AG04450 (cell line): ENCODE results near the gene RPL38. TPM values are rescaled to one million over a fixed set of nuclear protein-coding genes. Genes with fewer than 3 reads are reported as not detected.

Experiments used
- CTCF ChIA-PET: fragments of 300-600, 350-600 bp; formaldehyde crosslinking; extraction: SDS; loops from one replicate; lab custom pipeline; 2022; ENCODE audit warnings: antibody characterized with exemption, inconsistent platforms; lab: Charles Lee
- POLR2A ChIA-PET: fragments of 350-600 bp; formaldehyde crosslinking; extraction: SDS; loops from one replicate; lab custom pipeline; 2021; ENCODE audit warnings: antibody characterized with exemption, inconsistent platforms; lab: Yijun Ruan, JAX
- DNase-seq: peaks from one replicate; pipeline ENCODE4 v3.0.0-alpha.2; 2011; ENCODE audit warnings: low read depth, low spot score
- H3K27ac ChIP-seq: one replicate; pipeline ENCODE4 v1.5.1; 2012; ENCODE audit warnings: low read depth, low read length, control low read depth
- H3K27me3 ChIP-seq: one replicate; pipeline ENCODE4 v1.6.0; 2012; ENCODE audit warnings: low read length; ENCODE audit not compliant: control insufficient read depth, insufficient read depth
- H3K4me3 ChIP-seq: 2 replicates; pipeline ENCODE4 v1.5.1; 2011; ENCODE audit warnings: mild to moderate bottlenecking, low read depth, low read length, control low read depth
- H3K9me3 ChIP-seq: 2 replicates; pipeline ENCODE4 v1.5.1; 2012; ENCODE audit warnings: low read length; ENCODE audit not compliant: control insufficient read depth, insufficient read depth
- polyA plus RNA-seq: library from polyadenylated mRNA; depleted of rRNA; stranded (reverse); fragments of >200 nt; gene quantifications from 2 replicates; pipeline ENCODE4 v1.2.3, GENCODE V29; 2011
- TF ChIP-seq, protein P1 (sequence below): IDR thresholded peaks from 2 replicates; pipeline ENCODE4 v1.5.1; 2011; ENCODE audit warnings: low read depth, low read length, control low read depth, inconsistent platforms

RPL38 gene
- polyA plus RNA-seq, 1 experiment, result 2,383 TPM

DNA sequence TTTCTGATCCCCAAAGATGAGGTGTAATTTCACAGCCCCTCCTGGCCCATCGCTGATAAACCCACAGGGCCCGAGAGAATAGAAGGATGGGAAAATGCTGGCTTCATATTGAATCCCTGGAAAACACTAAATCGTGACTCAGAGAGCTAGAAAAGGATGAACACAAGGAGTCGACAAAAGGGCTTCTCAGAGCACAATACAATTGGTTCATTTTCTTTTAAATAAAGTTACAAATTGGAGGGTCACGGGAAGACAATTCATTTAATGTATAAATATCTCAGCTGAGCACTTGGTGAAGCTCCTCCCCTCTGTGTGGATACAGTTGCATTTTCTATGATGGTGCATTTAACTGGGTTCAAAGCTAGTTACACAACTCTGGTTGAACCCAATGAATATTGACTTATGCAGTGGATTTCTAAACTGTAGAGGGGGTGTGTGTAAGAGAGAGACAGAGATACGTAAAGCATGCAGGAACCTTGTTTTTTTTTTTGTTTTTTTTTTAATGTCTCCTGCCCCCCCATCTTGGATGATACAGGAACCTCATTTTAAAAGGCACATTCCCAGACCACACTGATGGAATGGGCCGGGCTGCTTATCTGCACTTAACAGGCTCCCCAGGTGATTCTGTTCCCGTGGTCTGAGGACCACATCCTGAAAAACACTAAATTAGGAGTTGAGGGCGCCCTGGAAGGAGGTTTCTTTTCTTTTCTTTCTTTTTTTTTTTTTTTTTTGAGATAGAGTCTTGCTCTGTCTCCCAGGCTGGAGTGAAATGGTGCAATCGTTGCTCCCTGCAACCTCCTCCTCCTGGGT is 24.0 kb downstream of the RPL38 start:
- DNase-seq, result no peak
- ChIA-PET CTCF (interaction anchor here (0.5 kb wide), 1 partner anchor 230 kb away, joined by 3 read pairs; no protein-coding TSS in a partner anchor), POLR2A (no interaction called here)
- Histone ChIP-seq H3K27ac (no peak overlapping the region), H3K27me3 (no peaks in the 10 kb centered on the region), H3K9me3 (no peaks in the 10 kb centered on the region), H3K4me3 (no peak overlapping the region)
- TF ChIP-seq, protein P1, sequence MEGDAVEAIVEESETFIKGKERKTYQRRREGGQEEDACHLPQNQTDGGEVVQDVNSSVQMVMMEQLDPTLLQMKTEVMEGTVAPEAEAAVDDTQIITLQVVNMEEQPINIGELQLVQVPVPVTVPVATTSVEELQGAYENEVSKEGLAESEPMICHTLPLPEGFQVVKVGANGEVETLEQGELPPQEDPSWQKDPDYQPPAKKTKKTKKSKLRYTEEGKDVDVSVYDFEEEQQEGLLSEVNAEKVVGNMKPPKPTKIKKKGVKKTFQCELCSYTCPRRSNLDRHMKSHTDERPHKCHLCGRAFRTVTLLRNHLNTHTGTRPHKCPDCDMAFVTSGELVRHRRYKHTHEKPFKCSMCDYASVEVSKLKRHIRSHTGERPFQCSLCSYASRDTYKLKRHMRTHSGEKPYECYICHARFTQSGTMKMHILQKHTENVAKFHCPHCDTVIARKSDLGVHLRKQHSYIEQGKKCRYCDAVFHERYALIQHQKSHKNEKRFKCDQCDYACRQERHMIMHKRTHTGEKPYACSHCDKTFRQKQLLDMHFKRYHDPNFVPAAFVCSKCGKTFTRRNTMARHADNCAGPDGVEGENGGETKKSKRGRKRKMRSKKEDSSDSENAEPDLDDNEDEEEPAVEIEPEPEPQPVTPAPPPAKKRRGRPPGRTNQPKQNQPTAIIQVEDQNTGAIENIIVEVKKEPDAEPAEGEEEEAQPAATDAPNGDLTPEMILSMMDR, result no peak

DNA sequence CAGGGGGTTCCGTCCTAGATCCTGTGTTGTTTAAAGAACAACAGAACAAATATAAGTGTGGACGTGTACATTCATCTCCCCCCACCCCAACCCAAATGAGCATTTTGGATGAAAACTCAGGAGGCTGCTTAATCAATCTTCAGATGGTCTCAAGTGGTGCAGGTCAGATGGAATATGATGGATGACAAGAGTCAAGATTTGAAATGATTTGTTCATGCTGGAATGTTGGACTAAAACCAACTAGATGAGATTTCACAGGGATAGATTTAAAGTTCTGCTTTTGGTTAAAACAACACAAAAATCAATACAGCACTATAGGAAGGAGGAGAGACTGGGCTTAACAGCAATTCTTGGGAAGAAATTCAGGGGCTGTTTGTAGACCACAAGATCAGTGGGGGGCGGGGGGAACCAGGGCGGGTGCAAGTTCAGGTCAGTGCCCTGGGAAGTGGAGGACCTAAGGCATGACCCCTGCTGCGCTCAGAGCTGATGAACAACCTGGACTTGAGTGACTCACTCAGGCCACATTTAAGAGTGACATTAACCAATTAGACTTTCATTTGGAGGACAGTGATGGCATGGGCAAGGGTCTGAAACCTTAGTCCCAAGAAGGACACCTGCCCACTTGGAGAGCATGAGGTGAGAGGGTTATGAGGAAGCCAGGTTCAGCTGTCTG is 25.0 kb downstream of the RPL38 start:
- H3K27ac ChIP-seq, result no peak overlapping the region
- H3K9me3 ChIP-seq, result no peaks in the 10 kb centered on the region
- DNase-seq, result no peak
- H3K4me3 ChIP-seq, result no peak overlapping the region
- TF ChIP-seq, protein P1, result no peak
- ChIA-PET POLR2A (no interaction called here), CTCF (interaction anchor here (0.5 kb wide), 1 partner anchor 69 kb away, joined by 3 read pairs; no protein-coding TSS in a partner anchor)
- no peaks in the 10 kb centered on the region for H3K27me3 ChIP-seq

DNA sequence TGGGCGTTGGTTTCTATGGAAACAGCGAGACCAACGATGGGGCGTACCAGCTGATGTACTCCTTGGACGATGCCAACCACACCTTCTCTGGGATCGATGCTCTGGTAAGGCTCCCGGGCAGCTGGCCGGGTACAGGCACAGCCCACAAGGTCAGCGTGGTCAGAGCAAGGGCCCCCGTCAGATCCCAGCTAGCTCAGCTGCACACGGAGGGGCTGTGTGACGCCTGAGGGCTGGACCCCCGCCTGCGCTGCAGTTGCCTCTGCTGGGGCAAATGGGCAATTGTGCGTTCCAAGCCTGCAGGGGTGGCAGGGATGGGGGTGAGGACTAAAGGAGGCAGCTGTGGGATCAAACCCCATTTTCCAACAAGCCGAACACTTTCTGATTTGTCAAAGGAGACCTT is 27.4 kb downstream of the RPL38 start:
- ChIA-PET POLR2A (interaction anchor here (1.2 kb wide), 1 partner anchor 27 kb away, joined by 3 read pairs; the partner anchor contains the start of gene RPL38), CTCF (no interaction called here)
- no peaks in the 10 kb centered on the region for H3K27me3 ChIP-seq
- TF ChIP-seq, protein P1, result no peak
- H3K9me3 ChIP-seq, result no peaks in the 10 kb centered on the region
- no peak for DNase-seq
- no peak overlapping the region for H3K4me3 ChIP-seq
- no peak overlapping the region for H3K27ac ChIP-seq

GRCh38 chr17:74231928-74232907 is 28.7 kb downstream of the RPL38 start:
- H3K27ac ChIP-seq, result no peak overlapping the region
- TF ChIP-seq, protein P1, result no peak
- peaks cover 2% of the 10 kb centered on the region for H3K27me3 ChIP-seq
- H3K9me3 ChIP-seq, result no peaks in the 10 kb centered on the region
- no peak for DNase-seq
- ChIA-PET CTCF (no interaction called here), POLR2A (no interaction called here)
- no peak overlapping the region for H3K4me3 ChIP-seq
